ENCODE data around the gene RIPOR2. TPM values are rescaled to one million over a fixed set of nuclear protein-coding genes. Genes with fewer than 3 reads are reported as not detected.
A peak's percentile ranks its signal among the peaks of the same experiment; 100 is the strongest.

RIPOR2 gene
- polyA plus RNA-seq, 3 donors: 154 to 181 (median 179) TPM

GRCh38 chr6:24761851-24762250, 173.9 kb downstream of the RIPOR2 start:
- no peak for DNase-seq
- Histone ChIP-seq H3K27ac (ENCODE audit: low read depth in 1 of 2, low read length in 2 of 2) (no peak overlapping the region), H3K9me3 (replicated peaks in 1 of 2; ENCODE audit: control insufficient read depth in 1 of 2, insufficient read depth in 1 of 2, low read length in 2 of 2) (no peaks in the 10 kb centered on the region), H3K4me1 (ENCODE audit: control insufficient read depth in 1 of 2, insufficient read depth in 2 of 2, low read length in 2 of 2) (peaks cover 15 to 23% of the 10 kb centered on the region in 2 donors), H3K79me2 (ENCODE audit: insufficient read depth, low read length) (no peaks in the 10 kb centered on the region), H3K27me3 (ENCODE audit: control insufficient read depth in 2 of 2, insufficient read depth in 2 of 2, low read length in 2 of 2) (no peaks in the 10 kb centered on the region), H3K9ac (ENCODE audit: insufficient read depth, low read length, poor library complexity, severe bottlenecking) (no peak overlapping the region), H3K4me2 (replicated peaks; ENCODE audit: extremely low read depth, low read length, poor library complexity, severe bottlenecking) (no peak overlapping the region), H4K20me1 (ENCODE audit: insufficient read depth, low read length) (no peaks in the 10 kb centered on the region), H3K36me3 (replicated peaks in 1 of 2; ENCODE audit: control insufficient read depth in 1 of 2, insufficient read depth in 2 of 2, low read length in 2 of 2) (no peaks in the 10 kb centered on the region), H2AFZ (ENCODE audit: insufficient read depth, low read depth, low read length, poor library complexity, severe bottlenecking) (no peak overlapping the region), H3K4me3 (replicated peaks in 1 of 3; ENCODE audit: low read depth in 2 of 3, low read length in 3 of 3) (no peak overlapping the region)
- Mint-ChIP-seq H3K27me3 (ENCODE audit: low read depth in 3 of 3) (peaks cover 0 to 2% (median 0%) of the 10 kb centered on the region in 3 donors), H3K4me1 (peaks cover 17% of the 10 kb centered on the region), H3K9me3 (no peaks in the 10 kb centered on the region), H3K4me3 (no peak overlapping the region), H3K27ac (no peak overlapping the region), H3K36me3 (peaks cover 0 to 2% of the 10 kb centered on the region in 2 donors)
- no peak for TF ChIP-seq CTCF (IDR thresholded peaks at IDR 0.05)
- intact Hi-C loops (cut with micrococcal nuclease): loop anchor here in 1 of 2 donors (5.0 kb wide), 1 partner anchor 35 kb away; no protein-coding TSS in a partner anchor

DNA sequence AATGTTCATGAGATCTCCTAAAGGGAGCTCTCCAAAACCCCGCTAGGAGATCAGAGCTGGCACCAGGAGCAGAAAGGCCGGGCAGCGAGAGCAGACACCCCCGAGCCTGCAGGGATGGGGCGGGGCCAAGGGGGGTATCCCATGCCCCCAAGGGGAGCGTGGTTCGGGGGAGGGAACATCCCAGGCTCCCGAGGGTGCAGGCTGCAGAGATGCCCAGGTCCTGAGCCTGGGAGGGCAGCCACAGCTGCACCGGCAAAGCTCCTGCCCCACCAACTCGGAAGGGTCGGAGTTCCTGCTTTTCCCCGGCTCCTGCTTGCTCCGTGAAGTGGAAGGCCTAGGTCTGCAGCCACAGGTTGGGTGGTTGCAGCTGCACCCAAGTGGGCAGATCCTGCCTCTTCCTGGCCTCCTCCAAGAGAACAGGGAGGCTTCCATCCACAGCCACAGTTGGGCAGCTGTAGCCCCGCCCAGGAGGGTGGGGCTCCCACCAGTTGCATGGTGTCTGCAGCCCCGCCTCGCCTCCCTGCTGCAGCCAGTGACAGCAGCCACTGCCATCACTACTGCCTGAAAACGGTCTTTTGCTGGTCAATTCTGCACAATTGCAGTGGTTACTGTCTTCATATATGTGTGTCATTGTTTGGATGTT, 174.4 kb downstream of the RIPOR2 start:
- intact Hi-C loops (cut with micrococcal nuclease): loop anchor here in 1 of 2 donors (5.0 kb wide), 1 partner anchor 34 kb away; no protein-coding TSS in a partner anchor
- Histone ChIP-seq H3K9me3 (replicated peaks in 1 of 2; ENCODE audit: control insufficient read depth in 1 of 2, insufficient read depth in 1 of 2, low read length in 2 of 2) (no peaks in the 10 kb centered on the region), H3K4me2 (replicated peaks; ENCODE audit: extremely low read depth, low read length, poor library complexity, severe bottlenecking) (no peak overlapping the region), H2AFZ (ENCODE audit: insufficient read depth, low read depth, low read length, poor library complexity, severe bottlenecking) (peak overlapping the region; percentile 17), H3K4me1 (ENCODE audit: control insufficient read depth in 1 of 2, insufficient read depth in 2 of 2, low read length in 2 of 2) (peaks cover 15 to 23% of the 10 kb centered on the region in 2 donors), H3K9ac (ENCODE audit: insufficient read depth, low read length, poor library complexity, severe bottlenecking) (no peak overlapping the region), H3K79me2 (ENCODE audit: insufficient read depth, low read length) (no peaks in the 10 kb centered on the region), H3K4me3 (replicated peaks in 1 of 3; ENCODE audit: low read depth in 2 of 3, low read length in 3 of 3) (no peak overlapping the region), H3K36me3 (replicated peaks in 1 of 2; ENCODE audit: control insufficient read depth in 1 of 2, insufficient read depth in 2 of 2, low read length in 2 of 2) (no peaks in the 10 kb centered on the region), H3K27ac (ENCODE audit: low read depth in 1 of 2, low read length in 2 of 2) (no peak overlapping the region), H4K20me1 (ENCODE audit: insufficient read depth, low read length) (no peaks in the 10 kb centered on the region), H3K27me3 (ENCODE audit: control insufficient read depth in 2 of 2, insufficient read depth in 2 of 2, low read length in 2 of 2) (no peaks in the 10 kb centered on the region)
- H3K27ac Mint-ChIP-seq: no peak overlapping the region
- no peaks in the 10 kb centered on the region for H3K9me3 Mint-ChIP-seq
- whole genome bisulfite sequencing (ENCODE audit: insufficient coverage): 96% methylated on average over 14 of the region's 17 CpGs
- no peak for DNase-seq
- peaks cover 0 to 2% (median 0%) of the 10 kb centered on the region in 3 donors for H3K27me3 Mint-ChIP-seq (ENCODE audit: low read depth in 3 of 3)
- peaks cover 0 to 2% of the 10 kb centered on the region in 2 donors for H3K36me3 Mint-ChIP-seq
- H3K4me1 Mint-ChIP-seq: peaks cover 17% of the 10 kb centered on the region
- no peak for TF ChIP-seq CTCF (IDR thresholded peaks at IDR 0.05)
- H3K4me3 Mint-ChIP-seq: no peak overlapping the region

Measured in CD14-positive monocyte (primary cell).